OCI-LY3 (cell line): ENCODE measurements around the gene KIF1A.

Source experiments
- H2AFZ ChIP-seq: fragments of 200-600, 300-600 bp; shearing (Covaris generic); 2 replicates; pipeline ENCODE4 v1.6.0; 2014; ENCODE audit warnings: antibody characterized with exemption, low read depth, low read length
- H3K27ac ChIP-seq: fragments of 200-600, 300-600 bp; sonication (generic); 2 replicates; pipeline ENCODE4 v1.5.1; 2014; ENCODE audit warnings: mild to moderate bottlenecking, low read length, moderate library complexity, mixed read lengths
- H3K27me3 ChIP-seq: fragments of 200-600, 300-600 bp; sonication (generic); 2 replicates; pipeline ENCODE4 v1.6.1; 2014; ENCODE audit warnings: low read depth, low read length, mixed read lengths
- H3K36me3 ChIP-seq: fragments of 200-600, 300-600 bp; sonication (generic); replicated peaks from 2 replicates; pipeline ENCODE3; 2014; ENCODE audit warnings: low read depth, low read length, mixed read lengths
- H3K4me1 ChIP-seq: fragments of 300-600, 200-600 bp; sonication (generic); 2 replicates; pipeline ENCODE4 v1.6.1; 2014; ENCODE audit warnings: low read length, mixed read lengths
- H3K4me2 ChIP-seq: fragments of 200-600, 300-600 bp; sonication (generic); 2 replicates; pipeline ENCODE4 v1.6.1; 2014; ENCODE audit warnings: low read length, mixed read lengths
- H3K4me3 ChIP-seq: fragments of 300-600, 200-600 bp; sonication (generic); 2 replicates; pipeline ENCODE4 v1.5.1; 2014; ENCODE audit warnings: antibody characterized with exemption, mild to moderate bottlenecking, low read length, moderate library complexity
- H3K79me2 ChIP-seq: fragments of 300-600, 200-600 bp; shearing (Covaris generic); 2 replicates; pipeline ENCODE4 v1.6.1; 2014; ENCODE audit warnings: mild to moderate bottlenecking, low read length, mixed read lengths
- H3K9ac ChIP-seq: fragments of 300-600, 200-600 bp; shearing (Covaris generic); 2 replicates; pipeline ENCODE4 v1.6.0; 2014; ENCODE audit warnings: mild to moderate bottlenecking, low read length, moderate library complexity
- H3K9me3 ChIP-seq: fragments of 200-600, 300-600 bp; shearing (Covaris generic); 2 replicates; pipeline ENCODE4 v1.6.1; 2014; ENCODE audit warnings: low read length, mixed read lengths; ENCODE audit not compliant: insufficient read depth
- H4K20me1 ChIP-seq: fragments of 200-600, 300-600 bp; sonication (generic); 2 replicates; pipeline ENCODE4 v1.6.1; 2016; ENCODE audit warnings: low read length, mixed read lengths; ENCODE audit not compliant: insufficient read depth
- EZH2phosphoT487 ChIP-seq: fragments of 200-600 bp; shearing (Covaris generic); IDR thresholded peaks from 2 replicates; pipeline ENCODE4 v1.6.1; 2018; ENCODE audit warnings: antibody characterized with exemption, mixed run types, low read depth
- TF ChIP-seq, protein P1 (sequence below): fragments of 200-600, 300-600 bp; sonication (generic); IDR thresholded peaks from 2 replicates; pipeline ENCODE4 v1.5.1; 2014; ENCODE audit warnings: antibody characterized with exemption, low read length, low read depth

Gene KIF1A

DNA sequence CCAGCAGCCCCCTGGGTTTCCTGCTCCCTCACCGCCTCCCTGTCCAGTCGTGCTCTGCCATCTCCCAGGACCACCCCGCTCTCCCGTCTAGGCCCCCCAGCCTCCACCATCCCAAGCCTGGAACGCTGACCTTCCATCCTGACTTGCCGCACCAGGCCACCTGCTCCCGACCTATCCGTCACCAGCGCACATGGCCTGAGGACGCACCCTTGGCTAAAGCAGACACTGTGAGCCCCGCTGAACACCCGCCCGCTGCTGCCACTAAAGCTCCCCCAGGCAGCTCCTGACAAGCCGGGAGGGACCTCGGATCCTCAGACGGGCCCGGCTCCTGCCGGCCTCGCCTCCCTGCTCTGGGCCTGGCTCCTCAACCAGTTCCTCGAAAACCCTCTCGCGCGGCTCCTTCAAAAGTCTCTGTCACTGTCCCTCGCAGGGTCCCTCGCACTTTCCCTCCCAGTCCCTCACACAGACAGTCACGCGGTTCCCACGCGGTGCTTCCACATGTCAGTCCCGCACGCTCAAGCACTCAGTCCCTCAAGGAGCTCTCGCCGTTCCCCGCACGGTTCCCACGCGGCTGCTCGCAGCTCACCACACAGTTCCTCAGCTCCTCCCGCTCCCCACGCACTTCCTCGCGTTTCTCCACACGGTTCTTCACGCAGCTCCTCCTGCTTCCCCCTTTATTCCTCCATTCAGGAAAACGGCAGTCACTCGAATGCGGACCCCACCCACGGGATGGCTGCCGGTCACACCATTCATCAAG, 42.4 kb downstream of the KIF1A start:
- no peaks in the 10 kb centered on the region for H3K27me3 ChIP-seq
- no peaks in the 10 kb centered on the region for H3K9me3 ChIP-seq
- no peaks in the 10 kb centered on the region for H3K36me3 ChIP-seq
- no peak overlapping the region for H3K4me2 ChIP-seq
- H3K27ac ChIP-seq: no peak overlapping the region
- no peak overlapping the region for H3K9ac ChIP-seq
- H3K4me1 ChIP-seq: no peaks in the 10 kb centered on the region
- no peaks in the 10 kb centered on the region for H3K79me2 ChIP-seq
- no peak overlapping the region for H3K4me3 ChIP-seq
- TF ChIP-seq, protein P1, sequence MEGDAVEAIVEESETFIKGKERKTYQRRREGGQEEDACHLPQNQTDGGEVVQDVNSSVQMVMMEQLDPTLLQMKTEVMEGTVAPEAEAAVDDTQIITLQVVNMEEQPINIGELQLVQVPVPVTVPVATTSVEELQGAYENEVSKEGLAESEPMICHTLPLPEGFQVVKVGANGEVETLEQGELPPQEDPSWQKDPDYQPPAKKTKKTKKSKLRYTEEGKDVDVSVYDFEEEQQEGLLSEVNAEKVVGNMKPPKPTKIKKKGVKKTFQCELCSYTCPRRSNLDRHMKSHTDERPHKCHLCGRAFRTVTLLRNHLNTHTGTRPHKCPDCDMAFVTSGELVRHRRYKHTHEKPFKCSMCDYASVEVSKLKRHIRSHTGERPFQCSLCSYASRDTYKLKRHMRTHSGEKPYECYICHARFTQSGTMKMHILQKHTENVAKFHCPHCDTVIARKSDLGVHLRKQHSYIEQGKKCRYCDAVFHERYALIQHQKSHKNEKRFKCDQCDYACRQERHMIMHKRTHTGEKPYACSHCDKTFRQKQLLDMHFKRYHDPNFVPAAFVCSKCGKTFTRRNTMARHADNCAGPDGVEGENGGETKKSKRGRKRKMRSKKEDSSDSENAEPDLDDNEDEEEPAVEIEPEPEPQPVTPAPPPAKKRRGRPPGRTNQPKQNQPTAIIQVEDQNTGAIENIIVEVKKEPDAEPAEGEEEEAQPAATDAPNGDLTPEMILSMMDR: no peak
- no peak for TF ChIP-seq EZH2phosphoT487
- no peaks in the 10 kb centered on the region for H4K20me1 ChIP-seq
- H2AFZ ChIP-seq: no peak overlapping the region

GRCh38 chr2:240775905-240776304, 44.1 kb downstream of the KIF1A start:
- no peaks in the 10 kb centered on the region for H3K4me1 ChIP-seq
- no peak overlapping the region for H3K9ac ChIP-seq
- no peak for TF ChIP-seq EZH2phosphoT487
- TF ChIP-seq, protein P1: no peak
- H2AFZ ChIP-seq: no peak overlapping the region
- H3K27ac ChIP-seq: no peak overlapping the region
- no peak overlapping the region for H3K4me2 ChIP-seq
- H3K4me3 ChIP-seq: no peak overlapping the region
- no peaks in the 10 kb centered on the region for H4K20me1 ChIP-seq
- H3K36me3 ChIP-seq: no peaks in the 10 kb centered on the region
- no peaks in the 10 kb centered on the region for H3K9me3 ChIP-seq
- H3K27me3 ChIP-seq: no peaks in the 10 kb centered on the region
- H3K79me2 ChIP-seq: no peaks in the 10 kb centered on the region

- H3K4me1 ChIP-seq: no peaks in the 10 kb centered on the region
- H3K4me2 ChIP-seq: no peak overlapping the region
- no peak overlapping the region for H3K4me3 ChIP-seq
- H3K9me3 ChIP-seq: no peaks in the 10 kb centered on the region
- no peaks in the 10 kb centered on the region for H4K20me1 ChIP-seq
- no peak overlapping the region for H2AFZ ChIP-seq
- H3K9ac ChIP-seq: no peak overlapping the region
- H3K27ac ChIP-seq: no peak overlapping the region
- no peaks in the 10 kb centered on the region for H3K79me2 ChIP-seq
- TF ChIP-seq, protein P1: no peak
- no peak for TF ChIP-seq EZH2phosphoT487
- no peaks in the 10 kb centered on the region for H3K36me3 ChIP-seq
- H3K27me3 ChIP-seq: no peaks in the 10 kb centered on the region
Measured at GRCh38 chr2:240774856-240775255, 45.2 kb downstream of the KIF1A start.

DNA sequence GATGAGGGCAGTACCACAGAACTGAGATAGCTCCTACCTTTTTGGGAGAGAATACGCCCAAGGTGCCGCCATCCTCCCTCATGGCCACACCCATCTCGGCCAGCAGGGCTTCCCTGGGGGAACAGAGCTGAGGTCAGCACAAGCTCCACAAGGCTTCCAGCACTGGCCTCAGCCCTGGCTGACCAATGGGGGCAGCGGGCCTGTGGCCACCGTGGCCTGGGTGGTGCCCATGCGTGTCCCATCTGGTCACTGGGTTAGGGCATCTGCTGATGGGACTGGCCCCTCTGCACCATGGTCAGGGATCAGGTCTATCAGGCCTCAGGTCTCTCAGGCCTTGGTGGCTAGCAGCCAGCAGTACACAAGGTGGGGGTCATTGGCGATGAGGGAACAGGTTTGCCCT, 50.9 kb downstream of the KIF1A start:
- Histone ChIP-seq H3K9me3 (no peaks in the 10 kb centered on the region), H3K4me2 (no peak overlapping the region), H3K36me3 (no peaks in the 10 kb centered on the region), H3K79me2 (no peaks in the 10 kb centered on the region), H3K27ac (no peak overlapping the region), H4K20me1 (no peaks in the 10 kb centered on the region), H3K4me1 (no peaks in the 10 kb centered on the region), H3K27me3 (no peaks in the 10 kb centered on the region), H3K9ac (no peak overlapping the region), H2AFZ (no peak overlapping the region), H3K4me3 (no peak overlapping the region)
- TF ChIP-seq, protein P1: no peak
- no peak for TF ChIP-seq EZH2phosphoT487
